LNCaP clone FGC (cell line): ENCODE results near the gene RAB6A.
"Not testable (repeated sequence)": the region's sequence is repeated elsewhere in the genome, so short reads cannot be mapped to it uniquely, and the experiment has no call there.

Experiments used
- DNase-seq: peaks from one replicate; pipeline ENCODE4 v3.0.0-alpha.2; 2011; ENCODE audit warnings: low read depth
- H3K4me3 ChIP-seq: 2 replicates; pipeline ENCODE4 v1.5.1; 2011; ENCODE audit warnings: mild to moderate bottlenecking, low read depth, low read length, control low read depth
- CTCF ChIP-seq: IDR thresholded peaks from 2 replicates; pipeline ENCODE4 v1.5.1; 2012; ENCODE audit warnings: mild to moderate bottlenecking; ENCODE audit not compliant: control insufficient read depth, insufficient read depth; ENCODE audit errors: extremely low read depth

RAB6A gene

GRCh38 chr11:73752903-73753302 lies 8.0 kb downstream of the RAB6A start:
- no peak for TF ChIP-seq CTCF
- no peak overlapping the region for H3K4me3 ChIP-seq
- no peak for DNase-seq

- no peak overlapping the region for H3K4me3 ChIP-seq
- no peak for DNase-seq
- no peak for TF ChIP-seq CTCF
Measured at GRCh38 chr11:73752216-73752867, 8.5 kb downstream of the RAB6A start.

- H3K4me3 ChIP-seq, DNase-seq: not testable (repeated sequence)
Measured at GRCh38 chr11:73750862-73751261, 10.0 kb downstream of the RAB6A start.

GRCh38 chr11:73750228-73750627 lies 10.6 kb downstream of the RAB6A start:
- no peak for DNase-seq
- H3K4me3 ChIP-seq = no peak overlapping the region
- no peak for TF ChIP-seq CTCF

GRCh38 chr11:73749118-73749517 lies 11.8 kb downstream of the RAB6A start:
- TF ChIP-seq CTCF = no peak
- no peak overlapping the region for H3K4me3 ChIP-seq
- DNase-seq = no peak

- DNase-seq = no peak
- no peak for TF ChIP-seq CTCF
- no peak overlapping the region for H3K4me3 ChIP-seq
Measured at GRCh38 chr11:73748300-73748699, 12.6 kb downstream of the RAB6A start.

- H3K4me3 ChIP-seq = no peak overlapping the region
- DNase-seq = no peak
- TF ChIP-seq CTCF = no peak
Measured at GRCh38 chr11:73747762-73748161, 13.1 kb downstream of the RAB6A start.

- no peak for TF ChIP-seq CTCF
- DNase-seq = no peak
- H3K4me3 ChIP-seq = no peak overlapping the region
Measured at GRCh38 chr11:73746701-73747100, 14.2 kb downstream of the RAB6A start.
